HepG2 (cell line): ENCODE measurements around the gene ANGPTL2. TPM values are rescaled to one million over a fixed set of nuclear protein-coding genes. Genes with fewer than 3 reads are reported as not detected.

Experiments
- ATAC-seq: fragments of 200-7000 bp; cut with Tn5 transposase; 3 replicates; pipeline ENCODE4 v1.9.1; 2020; ENCODE audit warnings: mild to moderate bottlenecking, moderate library complexity
- BruUV-seq: library from RNA; stranded (reverse); fragments of 400-500 nt; replicated peaks from 2 replicates; lab custom pipeline; 2021; lab: Mats Ljungman, UMichigan
- CTCF ChIA-PET: fragments of 300-600 bp; formaldehyde crosslinking; extraction: SDS; loops from one replicate; lab custom pipeline; 2021; ENCODE audit warnings: low total read pairs, inconsistent platforms, low intra/inter-chr PET ratio; lab: Yijun Ruan, JAX
- POLR2A ChIA-PET: fragments of 350-600 bp; sonication (Branson Sonifier 250); formaldehyde crosslinking; loops from one replicate; lab custom pipeline; 2020; ENCODE audit warnings: antibody characterized with exemption, inconsistent platforms; lab: Yijun Ruan, JAX
- DNase-seq: peaks from one replicate; pipeline ENCODE4 v3.0.0-alpha.2; 2015; ENCODE audit warnings: low spot score
- FAIRE-seq: peaks from 3 replicates; lab custom pipeline; 2011; peaks lifted over from hg19 to GRCh38; lab: Jason Lieb, UNC
- H2AFZ ChIP-seq: one replicate; pipeline ENCODE4 v1.6.1; 2011; ENCODE audit warnings: low read length, inconsistent platforms
- H3K27ac ChIP-seq: fragments of 300-600 bp; 3 replicates; pipeline ENCODE4 v1.8.0; 2011; ENCODE audit warnings: mixed run types, mild to moderate bottlenecking, mixed read lengths, low read length, inconsistent platforms; ENCODE audit not compliant: insufficient read depth; ENCODE audit errors: extremely low read length
- H3K27me3 ChIP-seq, 2 experiments: fragments of 200-600 bp in 1 of 2; 2 replicates in 1 of 2; 3 replicates in 1 of 2; pipeline versions ENCODE4 v1.6.0 to v1.8.0; 2011; ENCODE audit warnings: low read length in 2 of 2, mild to moderate bottlenecking in 2 of 2, moderate library complexity in 2 of 2, inconsistent platforms in 1 of 2; ENCODE audit not compliant: insufficient read depth in 2 of 2, control insufficient read depth in 1 of 2
- H3K36me3 ChIP-seq, 2 experiments: fragments of 200-600 bp in 1 of 2; replicated peaks in 1 of 2; 2 replicates in 1 of 2; 3 replicates in 1 of 2; pipeline versions ENCODE4 v1.5.1 to v1.8.0; 2011; ENCODE audit warnings: low read length in 2 of 2, inconsistent platforms in 1 of 2; ENCODE audit not compliant: insufficient read depth in 2 of 2, control insufficient read depth in 1 of 2
- H3K4me1 ChIP-seq: 2 replicates; pipeline ENCODE4 v1.5.1; 2012; ENCODE audit warnings: low read length, inconsistent platforms; ENCODE audit not compliant: insufficient read depth
- H3K4me2 ChIP-seq: 2 replicates; pipeline ENCODE4 v1.6.0; 2011; ENCODE audit warnings: low read depth, low read length, inconsistent platforms
- H3K4me3 ChIP-seq, 3 experiments: fragments of 200-600 bp in 1 of 3; sonication (generic), shearing (Covaris generic) in 1 of 3; replicated peaks in 1 of 3; 2 replicates each; pipeline ENCODE4 v1.5.1; 2011 to 2016; ENCODE audit warnings: low read length in 3 of 3, inconsistent platforms in 2 of 3, low read depth in 2 of 3, mild to moderate bottlenecking in 2 of 3, control low read depth in 1 of 3, mixed read lengths in 1 of 3; ENCODE audit not compliant: insufficient read depth in 1 of 3
- H3K79me2 ChIP-seq: one replicate; pipeline ENCODE4 v1.6.1; 2011; ENCODE audit warnings: low read length, inconsistent platforms; ENCODE audit not compliant: insufficient read depth
- H3K9ac ChIP-seq: 2 replicates; pipeline ENCODE4 v1.6.0; 2011; ENCODE audit warnings: mild to moderate bottlenecking, low read depth, low read length, inconsistent platforms; ENCODE audit not compliant: insufficient read depth
- H3K9me3 ChIP-seq: 2 replicates; pipeline ENCODE4 v1.5.1; 2012; ENCODE audit warnings: mild to moderate bottlenecking, low read length
- H4K20me1 ChIP-seq: 2 replicates; pipeline ENCODE4 v1.6.0; 2011; ENCODE audit warnings: inconsistent platforms, mild to moderate bottlenecking, low read length, moderate library complexity; ENCODE audit not compliant: insufficient read depth
- CREM ChIP-seq, 2 experiments: sonication (generic) in 1 of 2; formaldehyde crosslinking in 1 of 2; IDR thresholded peaks; 2 replicates each; pipeline versions ENCODE4 v1.4.0 to v1.6.1; 2016 to 2020; ENCODE audit warnings: antibody characterized with exemption in 1 of 2, mild to moderate bottlenecking in 1 of 2, missing genetic modification reagents in 1 of 2
- ELF1 ChIP-seq: sonication (generic); formaldehyde crosslinking; IDR thresholded peaks from 2 replicates; pipeline ENCODE4 v1.4.0; 2020; ENCODE audit warnings: missing genetic modification reagents
- FOXM1 ChIP-seq: sonication (generic); formaldehyde crosslinking; IDR thresholded peaks from 2 replicates; pipeline ENCODE4 v1.5.0; 2020; ENCODE audit warnings: missing genetic modification reagents
- JUN ChIP-seq: sonication (generic); formaldehyde crosslinking; IDR thresholded peaks from 2 replicates; pipeline ENCODE4 v1.4.0; 2020; ENCODE audit warnings: mild to moderate bottlenecking, missing genetic modification reagents
- NR2F1 ChIP-seq, 2 experiments: fragments of 450-650 bp in 1 of 2; formaldehyde crosslinking in 1 of 2; IDR thresholded peaks; 2 replicates each; pipeline versions ENCODE4 v1.5.0 to v1.6.1; 2016 to 2020; ENCODE audit warnings: mild to moderate bottlenecking in 1 of 2, missing compliant biosample characterization in 1 of 2, missing genetic modification reagents in 1 of 2, moderate library complexity in 1 of 2
- PRMT3 ChIP-seq: sonication (generic); formaldehyde crosslinking; IDR thresholded peaks from 2 replicates; pipeline ENCODE4 v1.8.1; 2022; ENCODE audit warnings: low read depth, mild to moderate bottlenecking, moderate library complexity, missing genetic modification reagents, borderline replicate concordance
- RELA ChIP-seq: sonication (generic); formaldehyde crosslinking; IDR thresholded peaks from 2 replicates; pipeline ENCODE4 v1.4.0; 2020; ENCODE audit warnings: missing genetic modification reagents
- TCF7L2 ChIP-seq: IDR thresholded peaks from 2 replicates; pipeline ENCODE4 v1.6.1; 2011; ENCODE audit warnings: mild to moderate bottlenecking, low read depth, low read length, moderate library complexity
- ZNF230 ChIP-seq: sonication (generic); formaldehyde crosslinking; IDR thresholded peaks from 2 replicates; pipeline ENCODE4 v1.4.0; 2020; ENCODE audit warnings: mild to moderate bottlenecking, missing genetic modification reagents
- ZNF547 ChIP-seq: sonication (generic); formaldehyde crosslinking; IDR thresholded peaks from 2 replicates; pipeline ENCODE4 v1.5.1; 2020; ENCODE audit warnings: mild to moderate bottlenecking, missing genetic modification reagents
- ZNF670 ChIP-seq: sonication (generic); formaldehyde crosslinking; IDR thresholded peaks from 2 replicates; pipeline ENCODE4 v1.8.0; 2022; ENCODE audit warnings: mild to moderate bottlenecking, missing genetic modification reagents, borderline replicate concordance
- ZNF773 ChIP-seq: sonication (generic); formaldehyde crosslinking; IDR thresholded peaks from 2 replicates; pipeline ENCODE4 v1.4.0; 2020; ENCODE audit warnings: missing genetic modification reagents, borderline replicate concordance
- WGBS: methylation state at CpG from one replicate; pipeline ENCODE4 v1.1.6; 2017; ENCODE audit warnings: low lambda C conversion rate; 5-methylcytosine and 5-hydroxymethylcytosine counted together
- in situ Hi-C: cut with HindIII; loops from 2 replicates; pipeline ENCODE4 v1.10.0; 2017; ENCODE audit warnings: low pct_unique_long_range_greater_than_20kb; ENCODE audit not compliant: extremely low pct_ligation_motif_present
- intact Hi-C: fragments of 100-400 bp; cut with micrococcal nuclease; formaldehyde crosslinking; loops from one replicate; pipeline ENCODE4 v1.10.0; 2022; ENCODE audit not compliant: unreplicated experiment
- polyA plus RNA-seq, 8 experiments: library from polyadenylated mRNA; depleted of rRNA in 3 of 8; stranded (reverse) in 7 of 8; unstranded in 1 of 8; fragments of >200 nt; fragmentation: Illumina TruSeq in 4 of 8; extraction: Trizol in 4 of 8; gene quantifications; 2 replicates each; pipeline versions ENCODE4 v1.2.1 to v1.2.3, GENCODE V29; 2011 to 2016; ENCODE audit warnings: low read depth in 4 of 8, missing spikeins in 1 of 8, mixed read lengths in 1 of 8; ENCODE audit not compliant: insufficient read depth in 1 of 8
- total RNA-seq, 5 experiments: library from RNA; depleted of rRNA; stranded (reverse); fragments of >200 nt; fragmentation: Illumina TruSeq; extraction: Trizol; gene quantifications; 2 replicates each; pipeline ENCODE4 v1.2.3, GENCODE V29; 2016; ENCODE audit warnings: low read depth in 1 of 5
- TF ChIP-seq, protein P1 (sequence below): sonication (generic); formaldehyde crosslinking; conservative IDR thresholded peaks from 2 replicates; pipeline ENCODE4 v1.5.0; 2020; ENCODE audit warnings: missing genetic modification reagents
- TF ChIP-seq, protein P2 (sequence below): sonication (generic); formaldehyde crosslinking; IDR thresholded peaks from 2 replicates; pipeline ENCODE4 v1.8.1; 2023; ENCODE audit warnings: mild to moderate bottlenecking, inconsistent platforms, moderate library complexity, missing genetic modification reagents, borderline replicate concordance
- TF ChIP-seq, protein P3 (sequence below): sonication (generic); formaldehyde crosslinking; IDR thresholded peaks from 2 replicates; pipeline ENCODE4 v1.5.1; 2020; ENCODE audit warnings: mild to moderate bottlenecking, missing genetic modification reagents, borderline replicate concordance

The ANGPTL2 gene
- total and polyA plus RNA-seq, 2 of the 13 experiments (the other 11 are each of a cell fraction or from before 2014, with no cell fraction given), result 0.91 to 21.0 TPM

DNA sequence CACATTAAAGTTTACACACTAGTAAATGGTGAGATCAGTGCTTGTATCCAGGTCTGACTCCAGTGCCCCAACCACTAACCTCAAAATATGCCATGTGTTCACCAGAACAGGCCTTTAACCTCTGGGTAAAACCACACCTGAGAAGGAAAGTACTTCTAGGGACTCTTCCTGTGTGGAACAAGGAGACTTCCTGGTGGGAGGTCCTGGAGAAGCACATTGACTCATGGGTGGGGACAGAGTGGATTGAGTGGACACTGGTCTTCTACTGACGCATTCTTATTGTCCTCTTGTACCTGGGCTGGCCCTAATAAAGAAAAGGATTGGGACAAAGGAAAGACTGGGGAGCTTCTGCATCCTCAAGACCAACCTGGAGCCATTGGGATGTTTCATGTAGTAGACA is 43.4 kb downstream of the ANGPTL2 start:
- no peak overlapping the region for H3K4me2 ChIP-seq
- no peak overlapping the region for H3K9ac ChIP-seq
- TF ChIP-seq ZNF670 (no peak), ELF1 (CRISPR knock-in tag) (no peak), ZNF230 (CRISPR knock-in tag) (no peak), FOXM1 (CRISPR knock-in tag) (no peak), ZNF773 (no peak), ZNF547 (CRISPR knock-in tag) (no peak), JUN (CRISPR knock-in tag) (no peak), RELA (CRISPR knock-in tag) (no peak), CREM (IDR thresholded peaks at IDR 0.05) (no peak), CREM (CRISPR knock-in tag; IDR thresholded peaks at IDR 0.05) (no peak), PRMT3 (CRISPR knock-in tag) (no peak), NR2F1 (CRISPR knock-in tag; IDR thresholded peaks at IDR 0.05) (no peak), TCF7L2 (no peak)
- TF ChIP-seq, protein P1, sequence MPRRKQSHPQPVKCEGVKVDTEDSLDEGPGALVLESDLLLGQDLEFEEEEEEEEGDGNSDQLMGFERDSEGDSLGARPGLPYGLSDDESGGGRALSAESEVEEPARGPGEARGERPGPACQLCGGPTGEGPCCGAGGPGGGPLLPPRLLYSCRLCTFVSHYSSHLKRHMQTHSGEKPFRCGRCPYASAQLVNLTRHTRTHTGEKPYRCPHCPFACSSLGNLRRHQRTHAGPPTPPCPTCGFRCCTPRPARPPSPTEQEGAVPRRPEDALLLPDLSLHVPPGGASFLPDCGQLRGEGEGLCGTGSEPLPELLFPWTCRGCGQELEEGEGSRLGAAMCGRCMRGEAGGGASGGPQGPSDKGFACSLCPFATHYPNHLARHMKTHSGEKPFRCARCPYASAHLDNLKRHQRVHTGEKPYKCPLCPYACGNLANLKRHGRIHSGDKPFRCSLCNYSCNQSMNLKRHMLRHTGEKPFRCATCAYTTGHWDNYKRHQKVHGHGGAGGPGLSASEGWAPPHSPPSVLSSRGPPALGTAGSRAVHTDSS (CRISPR knock-in tag), result no peak
- TF ChIP-seq, protein P2, sequence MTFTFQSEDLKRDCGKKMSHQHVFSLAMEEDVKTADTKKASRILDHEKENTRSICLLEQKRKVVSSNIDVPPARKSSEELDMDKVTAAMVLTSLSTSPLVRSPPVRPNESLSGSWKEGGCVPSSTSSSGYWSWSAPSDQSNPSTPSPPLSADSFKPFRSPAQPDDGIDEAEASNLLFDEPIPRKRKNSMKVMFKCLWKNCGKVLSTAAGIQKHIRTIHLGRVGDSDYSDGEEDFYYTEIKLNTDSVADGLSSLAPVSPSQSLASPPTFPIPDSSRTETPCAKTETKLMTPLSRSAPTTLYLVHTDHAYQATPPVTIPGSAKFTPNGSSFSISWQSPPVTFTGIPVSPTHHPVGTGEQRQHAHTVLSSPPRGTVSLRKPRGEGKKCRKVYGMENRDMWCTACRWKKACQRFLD (CRISPR knock-in tag), result no peak
- TF ChIP-seq, protein P3, sequence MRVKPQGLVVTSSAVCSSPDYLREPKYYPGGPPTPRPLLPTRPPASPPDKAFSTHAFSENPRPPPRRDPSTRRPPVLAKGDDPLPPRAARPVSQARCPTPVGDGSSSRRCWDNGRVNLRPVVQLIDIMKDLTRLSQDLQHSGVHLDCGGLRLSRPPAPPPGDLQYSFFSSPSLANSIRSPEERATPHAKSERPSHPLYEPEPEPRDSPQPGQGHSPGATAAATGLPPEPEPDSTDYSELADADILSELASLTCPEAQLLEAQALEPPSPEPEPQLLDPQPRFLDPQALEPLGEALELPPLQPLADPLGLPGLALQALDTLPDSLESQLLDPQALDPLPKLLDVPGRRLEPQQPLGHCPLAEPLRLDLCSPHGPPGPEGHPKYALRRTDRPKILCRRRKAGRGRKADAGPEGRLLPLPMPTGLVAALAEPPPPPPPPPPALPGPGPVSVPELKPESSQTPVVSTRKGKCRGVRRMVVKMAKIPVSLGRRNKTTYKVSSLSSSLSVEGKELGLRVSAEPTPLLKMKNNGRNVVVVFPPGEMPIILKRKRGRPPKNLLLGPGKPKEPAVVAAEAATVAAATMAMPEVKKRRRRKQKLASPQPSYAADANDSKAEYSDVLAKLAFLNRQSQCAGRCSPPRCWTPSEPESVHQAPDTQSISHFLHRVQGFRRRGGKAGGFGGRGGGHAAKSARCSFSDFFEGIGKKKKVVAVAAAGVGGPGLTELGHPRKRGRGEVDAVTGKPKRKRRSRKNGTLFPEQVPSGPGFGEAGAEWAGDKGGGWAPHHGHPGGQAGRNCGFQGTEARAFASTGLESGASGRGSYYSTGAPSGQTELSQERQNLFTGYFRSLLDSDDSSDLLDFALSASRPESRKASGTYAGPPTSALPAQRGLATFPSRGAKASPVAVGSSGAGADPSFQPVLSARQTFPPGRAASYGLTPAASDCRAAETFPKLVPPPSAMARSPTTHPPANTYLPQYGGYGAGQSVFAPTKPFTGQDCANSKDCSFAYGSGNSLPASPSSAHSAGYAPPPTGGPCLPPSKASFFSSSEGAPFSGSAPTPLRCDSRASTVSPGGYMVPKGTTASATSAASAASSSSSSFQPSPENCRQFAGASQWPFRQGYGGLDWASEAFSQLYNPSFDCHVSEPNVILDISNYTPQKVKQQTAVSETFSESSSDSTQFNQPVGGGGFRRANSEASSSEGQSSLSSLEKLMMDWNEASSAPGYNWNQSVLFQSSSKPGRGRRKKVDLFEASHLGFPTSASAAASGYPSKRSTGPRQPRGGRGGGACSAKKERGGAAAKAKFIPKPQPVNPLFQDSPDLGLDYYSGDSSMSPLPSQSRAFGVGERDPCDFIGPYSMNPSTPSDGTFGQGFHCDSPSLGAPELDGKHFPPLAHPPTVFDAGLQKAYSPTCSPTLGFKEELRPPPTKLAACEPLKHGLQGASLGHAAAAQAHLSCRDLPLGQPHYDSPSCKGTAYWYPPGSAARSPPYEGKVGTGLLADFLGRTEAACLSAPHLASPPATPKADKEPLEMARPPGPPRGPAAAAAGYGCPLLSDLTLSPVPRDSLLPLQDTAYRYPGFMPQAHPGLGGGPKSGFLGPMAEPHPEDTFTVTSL (CRISPR knock-in tag), result no peak
- no peak overlapping the region for H3K27ac ChIP-seq
- no peaks in the 10 kb centered on the region for H4K20me1 ChIP-seq
- no peak for ATAC-seq
- no peak for DNase-seq
- H3K4me3 ChIP-seq, result no peak overlapping the region
- H3K4me1 ChIP-seq, result peaks cover 33% of the 10 kb centered on the region
- no peaks in the 10 kb centered on the region for H3K36me3 ChIP-seq
- BruUV-seq, result no TSS peak
- POLR2A ChIA-PET, result no interaction called here
- no peaks in the 10 kb centered on the region for H3K9me3 ChIP-seq
- in situ Hi-C loops, result no loop called here
- CTCF ChIA-PET, result no interaction called here
- WGBS, result 100% methylated on average over 1 of the region's 1 CpG
- no peak overlapping the region for H2AFZ ChIP-seq
- H3K79me2 ChIP-seq, result no peaks in the 10 kb centered on the region
- no peaks in the 10 kb centered on the region for H3K27me3 ChIP-seq
- intact Hi-C loops, result no loop called here
- no peak for FAIRE-seq
